Tibial nerve (tissue), 4 donors: ENCODE data around the gene MYH7.

Experiments used
- EP300 ChIP-seq, 2 donors: sonication (generic); formaldehyde crosslinking; IDR thresholded peaks; one replicate each; pipeline ENCODE4 v1.6.1; 2017; ENCODE audit warnings: antibody characterized with exemption in 2 of 2, mild to moderate bottlenecking in 1 of 2
- POLR2A ChIP-seq, 2 donors: fragments of 450-650 bp; IDR thresholded peaks; one replicate each; pipeline ENCODE4 v1.6.1; 2017; ENCODE audit warnings: antibody characterized with exemption in 2 of 2, mild to moderate bottlenecking in 2 of 2, moderate library complexity in 2 of 2
- TF ChIP-seq, protein P1 (sequence below), 5 experiments: fragments of 200-600 bp in 3 of 5; fragments of 450-650 bp in 2 of 5; sonication (generic) in 3 of 5; IDR thresholded peaks; one replicate each; pipeline ENCODE4 v1.5.1; 2016 to 2019; ENCODE audit warnings: antibody characterized with exemption in 5 of 5, mild to moderate bottlenecking in 3 of 5, moderate library complexity in 2 of 5

DNA sequence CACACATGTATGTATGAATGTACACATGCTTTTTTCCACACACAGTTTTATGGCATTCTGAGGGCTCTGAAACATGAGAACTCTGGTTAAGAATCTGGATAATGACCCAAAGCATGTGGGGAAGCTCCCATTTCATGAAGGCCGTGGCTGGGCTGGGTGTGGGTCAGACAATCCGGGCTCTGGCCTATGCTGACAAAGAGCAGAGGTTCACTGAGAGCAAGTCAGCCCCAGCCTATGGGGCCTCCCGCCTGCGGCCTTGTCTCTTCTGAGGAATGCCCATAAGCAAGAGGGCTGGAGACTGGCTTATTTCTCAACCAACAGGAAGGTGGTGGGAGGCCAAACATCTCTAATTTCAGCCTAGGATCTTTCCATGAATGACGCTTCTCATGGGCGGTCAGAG is 35.9 kb downstream of the MYH7 start:
- TF ChIP-seq, protein P1, sequence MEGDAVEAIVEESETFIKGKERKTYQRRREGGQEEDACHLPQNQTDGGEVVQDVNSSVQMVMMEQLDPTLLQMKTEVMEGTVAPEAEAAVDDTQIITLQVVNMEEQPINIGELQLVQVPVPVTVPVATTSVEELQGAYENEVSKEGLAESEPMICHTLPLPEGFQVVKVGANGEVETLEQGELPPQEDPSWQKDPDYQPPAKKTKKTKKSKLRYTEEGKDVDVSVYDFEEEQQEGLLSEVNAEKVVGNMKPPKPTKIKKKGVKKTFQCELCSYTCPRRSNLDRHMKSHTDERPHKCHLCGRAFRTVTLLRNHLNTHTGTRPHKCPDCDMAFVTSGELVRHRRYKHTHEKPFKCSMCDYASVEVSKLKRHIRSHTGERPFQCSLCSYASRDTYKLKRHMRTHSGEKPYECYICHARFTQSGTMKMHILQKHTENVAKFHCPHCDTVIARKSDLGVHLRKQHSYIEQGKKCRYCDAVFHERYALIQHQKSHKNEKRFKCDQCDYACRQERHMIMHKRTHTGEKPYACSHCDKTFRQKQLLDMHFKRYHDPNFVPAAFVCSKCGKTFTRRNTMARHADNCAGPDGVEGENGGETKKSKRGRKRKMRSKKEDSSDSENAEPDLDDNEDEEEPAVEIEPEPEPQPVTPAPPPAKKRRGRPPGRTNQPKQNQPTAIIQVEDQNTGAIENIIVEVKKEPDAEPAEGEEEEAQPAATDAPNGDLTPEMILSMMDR (IDR thresholded peaks at IDR 0.05), result no peak
- TF ChIP-seq POLR2A (IDR thresholded peaks at IDR 0.05), result no peak
- TF ChIP-seq EP300 (IDR thresholded peaks at IDR 0.05), result no peak
